H1 (cell line): ENCODE data around the gene CAMK1G.

Experiments
- CTCF ChIP-seq, 3 experiments: IDR thresholded peaks; 1 replicate in 2 of 3; 2 replicates in 1 of 3; pipeline versions ENCODE4 v1.5.1 to v1.6.1; 2011; ENCODE audit warnings: low read length in 3 of 3, mild to moderate bottlenecking in 3 of 3, inconsistent platforms in 2 of 3, low read depth in 1 of 3, moderate library complexity in 1 of 3; ENCODE audit not compliant: insufficient read depth in 1 of 3; ENCODE audit errors: control extremely low read depth in 1 of 3
- EZH2 ChIP-seq: fragments of 200-600 bp; sonication (generic); IDR thresholded peaks from 2 replicates; pipeline ENCODE4 v1.7.1; 2012; ENCODE audit warnings: low read depth, mild to moderate bottlenecking, moderate library complexity, low read length, inconsistent platforms; ENCODE audit not compliant: severe bottlenecking
- POLR2A ChIP-seq, 2 experiments: IDR thresholded peaks; 1 replicate in 1 of 2; 2 replicates in 1 of 2; pipeline ENCODE4 v1.6.1; 2011; ENCODE audit warnings: low read depth in 2 of 2, low read length in 2 of 2, mild to moderate bottlenecking in 2 of 2; ENCODE audit errors: control extremely low read depth in 1 of 2
- RAD21 ChIP-seq, 2 experiments: IDR thresholded peaks in 1 of 2; conservative IDR thresholded peaks in 1 of 2; 2 replicates each; pipeline ENCODE4 v1.6.1; 2011; ENCODE audit warnings: low read depth in 2 of 2, low read length in 2 of 2, improper control_type of control experiment in 1 of 2, inconsistent platforms in 1 of 2, mild to moderate bottlenecking in 1 of 2, moderate library complexity in 1 of 2
- SIX5 ChIP-seq: IDR thresholded peaks from 2 replicates; pipeline ENCODE4 v1.6.1; 2011; ENCODE audit warnings: mild to moderate bottlenecking, low read depth, low read length
- SP1 ChIP-seq: IDR thresholded peaks from 2 replicates; pipeline ENCODE4 v1.6.1; 2011; ENCODE audit warnings: low read depth, low read length

- TF ChIP-seq CTCF (IDR thresholded peaks at IDR 0.05; ENCODE audit: control extremely low read depth in 1 of 3, insufficient read depth in 1 of 3, low read depth in 1 of 3, low read length in 3 of 3) (no peak), SP1 (no peak), POLR2A (IDR thresholded peaks at IDR 0.05; ENCODE audit: control extremely low read depth in 1 of 2, low read depth in 2 of 2, low read length in 2 of 2) (no peak), SIX5 (no peak), EZH2 (no peak), RAD21 (IDR thresholded peaks at IDR 0.05 in 1 of 2, conservative IDR thresholded peaks at IDR 0.05 in 1 of 2; ENCODE audit: low read depth in 2 of 2, low read length in 2 of 2) (no peak)
Observed at GRCh38 chr1:209561532-209561931, 22.0 kb upstream of the CAMK1G start.
